ENCODE measurements around the gene EIF2B1.

Gene EIF2B1

DNA sequence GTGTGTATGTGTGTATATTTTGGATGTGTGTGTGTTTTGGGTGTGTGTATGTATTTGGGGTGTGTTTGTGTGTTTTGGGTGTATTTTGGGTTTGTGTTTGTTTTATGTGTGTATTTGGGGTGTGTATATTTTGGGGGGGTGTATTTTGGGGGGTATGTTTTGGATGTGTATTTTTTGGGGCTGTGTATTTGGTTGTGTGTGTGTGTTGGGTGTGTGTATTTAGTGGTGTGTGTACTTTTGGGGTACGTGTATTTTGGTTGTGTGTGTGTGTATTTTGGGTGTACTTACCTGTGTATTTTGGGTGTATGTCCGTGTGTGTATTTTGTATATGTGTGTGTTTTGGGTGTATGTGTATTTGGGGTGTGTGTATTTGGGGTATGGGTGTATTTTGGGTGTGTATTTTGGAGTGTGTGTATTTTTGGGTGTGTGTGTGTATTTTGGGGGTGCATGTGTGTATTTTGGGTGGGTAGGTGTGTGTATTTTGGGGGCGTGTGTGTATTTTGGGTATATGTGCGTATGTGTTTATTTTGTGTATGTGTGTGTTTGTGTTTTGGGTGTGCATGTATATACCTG is 20.7 kb upstream of the EIF2B1 start:
- 0 out of 2 replicates have a peak, but pooled peaks have one; percentile 64 for TF ChIP-seq ZBTB7A (tag by site-specific recombination; IDR thresholded peaks at IDR 0.05; ENCODE audit: low read depth)
- no peak for TF ChIP-seq ZNF2 (tag by site-specific recombination; IDR thresholded peaks at IDR 0.05)
- no peak for TF ChIP-seq ZNF366 (tag by site-specific recombination; conservative IDR thresholded peaks at IDR 0.05)
- no peak for TF ChIP-seq PRDM1 (tag by site-specific recombination; IDR thresholded peaks at IDR 0.05)
- TF ChIP-seq KLF1 (tag by site-specific recombination; IDR thresholded peaks at IDR 0.05): peak; percentile 94
- TF ChIP-seq, protein P1, sequence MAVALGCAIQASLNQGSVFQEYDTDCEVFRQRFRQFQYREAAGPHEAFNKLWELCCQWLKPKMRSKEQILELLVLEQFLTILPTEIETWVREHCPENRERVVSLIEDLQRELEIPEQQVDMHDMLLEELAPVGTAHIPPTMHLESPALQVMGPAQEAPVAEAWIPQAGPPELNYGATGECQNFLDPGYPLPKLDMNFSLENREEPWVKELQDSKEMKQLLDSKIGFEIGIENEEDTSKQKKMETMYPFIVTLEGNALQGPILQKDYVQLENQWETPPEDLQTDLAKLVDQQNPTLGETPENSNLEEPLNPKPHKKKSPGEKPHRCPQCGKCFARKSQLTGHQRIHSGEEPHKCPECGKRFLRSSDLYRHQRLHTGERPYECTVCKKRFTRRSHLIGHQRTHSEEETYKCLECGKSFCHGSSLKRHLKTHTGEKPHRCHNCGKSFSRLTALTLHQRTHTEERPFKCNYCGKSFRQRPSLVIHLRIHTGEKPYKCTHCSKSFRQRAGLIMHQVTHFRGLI (tag by site-specific recombination; IDR thresholded peaks at IDR 0.05): no peak
- 0 out of 2 replicates have a peak, but pooled peaks have one; percentile 6 for TF ChIP-seq ZNF707 (tag by site-specific recombination; IDR thresholded peaks at IDR 0.05)
- no peak for TF ChIP-seq ZNF544 (tag by site-specific recombination; IDR thresholded peaks at IDR 0.05)
- TF ChIP-seq ZNF239 (tag by site-specific recombination; IDR thresholded peaks at IDR 0.05): no peak
- no peak for TF ChIP-seq BCL11B (tag by site-specific recombination; IDR thresholded peaks at IDR 0.05; ENCODE audit: low read depth)
- TF ChIP-seq, protein P2, sequence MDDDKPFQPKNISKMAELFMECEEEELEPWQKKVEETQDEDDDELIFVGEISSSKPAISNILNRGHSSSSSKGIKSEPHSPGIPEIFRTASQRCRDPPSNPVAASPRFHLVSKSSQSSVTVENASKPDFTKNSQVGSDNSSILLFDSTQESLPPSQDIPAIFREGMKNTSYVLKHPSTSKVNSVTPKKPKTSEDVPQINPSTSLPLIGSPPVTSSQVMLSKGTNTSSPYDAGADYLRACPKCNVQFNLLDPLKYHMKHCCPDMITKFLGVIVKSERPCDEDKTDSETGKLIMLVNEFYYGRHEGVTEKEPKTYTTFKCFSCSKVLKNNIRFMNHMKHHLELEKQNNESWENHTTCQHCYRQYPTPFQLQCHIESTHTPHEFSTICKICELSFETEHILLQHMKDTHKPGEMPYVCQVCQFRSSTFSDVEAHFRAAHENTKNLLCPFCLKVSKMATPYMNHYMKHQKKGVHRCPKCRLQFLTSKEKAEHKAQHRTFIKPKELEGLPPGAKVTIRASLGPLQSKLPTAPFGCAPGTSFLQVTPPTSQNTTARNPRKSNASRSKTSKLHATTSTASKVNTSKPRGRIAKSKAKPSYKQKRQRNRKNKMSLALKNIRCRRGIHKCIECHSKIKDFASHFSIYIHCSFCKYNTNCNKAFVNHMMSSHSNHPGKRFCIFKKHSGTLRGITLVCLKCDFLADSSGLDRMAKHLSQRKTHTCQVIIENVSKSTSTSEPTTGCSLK (tag by site-specific recombination; IDR thresholded peaks at IDR 0.05): no peak
- 0 out of 2 replicates have a peak, but pooled peaks have one; percentile 17 for TF ChIP-seq PATZ1 (tag by site-specific recombination; IDR thresholded peaks at IDR 0.05)
- TF ChIP-seq ZNF670 (tag by site-specific recombination; IDR thresholded peaks at IDR 0.05; ENCODE audit: low read depth): no peak
- no peak for TF ChIP-seq ZNF223 (tag by site-specific recombination; IDR thresholded peaks at IDR 0.05)
- TF ChIP-seq ZNF398 (tag by site-specific recombination; IDR thresholded peaks at IDR 0.05): 0 out of 2 replicates have a peak, but pooled peaks have one; percentile 7
- peak; percentile 96 for TF ChIP-seq ZBTB10 (tag by site-specific recombination; IDR thresholded peaks at IDR 0.05)
- no peak for TF ChIP-seq GFI1B (tag by site-specific recombination; IDR thresholded peaks at IDR 0.05)
- TF ChIP-seq ZSCAN4 (tag by site-specific recombination; IDR thresholded peaks at IDR 0.05): peak; percentile 96
- no peak for TF ChIP-seq EGR2 (tag by site-specific recombination; IDR thresholded peaks at IDR 0.05; ENCODE audit: low read depth)
- ChIA-PET POLR2A (no interaction called here), CTCF (no interaction called here)
- H3K9me3 ChIP-seq (ENCODE audit: control insufficient read depth, insufficient read depth, low read depth, low read length): no peaks in the 10 kb centered on the region
- peaks cover 67 to 88% of the 10 kb centered on the region in 2 experiments for H3K36me3 ChIP-seq (ENCODE audit: control insufficient read depth in 2 of 2, insufficient read depth in 1 of 2, low read length in 2 of 2)
- H3K4me1 ChIP-seq (ENCODE audit: control insufficient read depth, insufficient read depth, low read length): no peaks in the 10 kb centered on the region
- H3K4me3 ChIP-seq (ENCODE audit: low read depth, low read length): no peak overlapping the region
- no peak overlapping the region for H3K27ac ChIP-seq (ENCODE audit: extremely low read depth, low read depth, low read length)
